Measurements from ENCODE around the gene CAMTA1. TPM values are rescaled to one million over a fixed set of nuclear protein-coding genes. Genes with fewer than 3 reads are reported as not detected.

The CAMTA1 gene
- total and polyA plus RNA-seq, 9 of the 15 experiments (the other 6 are each of a cell fraction or from before 2014, with no cell fraction given): 43.9 to 161 (median 65.9) TPM

- FAIRE-seq (no peak), ATAC-seq (no peak), DNase-seq (ENCODE audit: extremely low read depth in 1 of 4, low spot score in 3 of 4) (no peak)
- no peaks in the 10 kb centered on the region for H3K9me1 ChIP-seq (ENCODE audit: control insufficient read depth, insufficient read depth, low read length)
- H4K20me1 ChIP-seq (replicated peaks; ENCODE audit: control insufficient read depth, insufficient read depth, low read length): peaks cover 15% of the 10 kb centered on the region; the same call in 1 of the 2 replicates
- no peak overlapping the region for H3K4me2 ChIP-seq (ENCODE audit: insufficient read depth, low read length)
- H3K27ac ChIP-seq (ENCODE audit: extremely low read depth, low read depth, low read length): no peak overlapping the region
- no peaks in the 10 kb centered on the region for H3K36me3 ChIP-seq (ENCODE audit: control insufficient read depth, insufficient read depth, low read length)
- POLR2A ChIA-PET: interaction anchor here (0.6 to 1.2 kb wide), 2 partner anchors 14 to 799 kb away, joined by 3 to 4 read pairs; no protein-coding TSS in a partner anchor
- no TSS peak for BruUV-seq (replicated peaks)
- peaks cover 0 to 18% of the 10 kb centered on the region in 2 experiments; a peak in 2 of 5 replicates for H3K4me1 ChIP-seq (replicated peaks in 1 of 2; ENCODE audit: control insufficient read depth in 2 of 2, insufficient read depth in 2 of 2, low read length in 2 of 2)
- H3K9me3 ChIP-seq (replicated peaks; ENCODE audit: control insufficient read depth, insufficient read depth, low read depth, low read length): no peaks in the 10 kb centered on the region
- CTCF ChIA-PET (ENCODE audit: low intra/inter-chr PET ratio): no interaction called here
- H3K9ac ChIP-seq (ENCODE audit: insufficient read depth in 1 of 2, low read depth in 2 of 2, low read length in 2 of 2): no peak overlapping the region
- intact Hi-C loops (cut with micrococcal nuclease) (no loop called here), in situ Hi-C loops (cut with MboI) (no loop called here)
- no peak overlapping the region for H3K4me3 ChIP-seq
- peaks cover 54 to 79% of the 10 kb centered on the region in 2 experiments for H3K27me3 ChIP-seq (ENCODE audit: control insufficient read depth in 2 of 2, insufficient read depth in 2 of 2, low read length in 2 of 2)
- H2AFZ ChIP-seq (ENCODE audit: low read depth, low read length): no peak overlapping the region
- no peaks in the 10 kb centered on the region for H3K79me2 ChIP-seq (ENCODE audit: control insufficient read depth, insufficient read depth, low read length)
- under 1% methylated on average over 15 of the region's 15 CpGs for WGBS (ENCODE audit: insufficient coverage, low coverage, missing lambda C conversion rate)
- TF ChIP-seq SNIP1 (IDR thresholded peaks at IDR 0.05; ENCODE audit: low read depth) (no peak), ZFP91 (CRISPR knock-in tag; IDR thresholded peaks at IDR 0.05) (no peak), ZNF282 (CRISPR knock-in tag; IDR thresholded peaks at IDR 0.05) (no peak), CCNT2 (IDR thresholded peaks at IDR 0.05; ENCODE audit: borderline replicate concordance, extremely low read depth, insufficient read length, low read depth, low read length) (no peak), RNF2 (IDR thresholded peaks at IDR 0.05) (no peak), DMBX1 (CRISPR knock-in tag; IDR thresholded peaks at IDR 0.05; ENCODE audit: borderline replicate concordance) (no peak), SREBF1 (IDR thresholded peaks at IDR 0.05; ENCODE audit: borderline replicate concordance, low read depth, low read length) (no peak), ZNF146 (CRISPR knock-in tag; IDR thresholded peaks at IDR 0.05; ENCODE audit: unreplicated experiment) (no peak), AFF1 (IDR thresholded peaks at IDR 0.05; ENCODE audit: low read depth in 1 of 2, partially characterized antibody in 2 of 2) (no peak), HBP1 (CRISPR knock-in tag; IDR thresholded peaks at IDR 0.05) (no peak), ERF (CRISPR knock-in tag; IDR thresholded peaks at IDR 0.05) (no peak)
- TF ChIP-seq, protein P1, sequence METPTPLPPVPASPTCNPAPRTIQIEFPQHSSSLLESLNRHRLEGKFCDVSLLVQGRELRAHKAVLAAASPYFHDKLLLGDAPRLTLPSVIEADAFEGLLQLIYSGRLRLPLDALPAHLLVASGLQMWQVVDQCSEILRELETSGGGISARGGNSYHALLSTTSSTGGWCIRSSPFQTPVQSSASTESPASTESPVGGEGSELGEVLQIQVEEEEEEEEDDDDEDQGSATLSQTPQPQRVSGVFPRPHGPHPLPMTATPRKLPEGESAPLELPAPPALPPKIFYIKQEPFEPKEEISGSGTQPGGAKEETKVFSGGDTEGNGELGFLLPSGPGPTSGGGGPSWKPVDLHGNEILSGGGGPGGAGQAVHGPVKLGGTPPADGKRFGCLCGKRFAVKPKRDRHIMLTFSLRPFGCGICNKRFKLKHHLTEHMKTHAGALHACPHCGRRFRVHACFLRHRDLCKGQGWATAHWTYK (CRISPR knock-in tag; IDR thresholded peaks at IDR 0.05): no peak
These were observed 891.2 kb downstream of the CAMTA1 start for GRCh38 chr1:7676274-7676945.
